ENCODE results near the gene ANKS3. TPM values are rescaled to one million over a fixed set of nuclear protein-coding genes. Genes with fewer than 3 reads are reported as not detected.

ANKS3 gene
- polyA plus RNA-seq, 1 of the 3 experiments (the other 2 are of a cell fraction) = 42.2 TPM

DNA sequence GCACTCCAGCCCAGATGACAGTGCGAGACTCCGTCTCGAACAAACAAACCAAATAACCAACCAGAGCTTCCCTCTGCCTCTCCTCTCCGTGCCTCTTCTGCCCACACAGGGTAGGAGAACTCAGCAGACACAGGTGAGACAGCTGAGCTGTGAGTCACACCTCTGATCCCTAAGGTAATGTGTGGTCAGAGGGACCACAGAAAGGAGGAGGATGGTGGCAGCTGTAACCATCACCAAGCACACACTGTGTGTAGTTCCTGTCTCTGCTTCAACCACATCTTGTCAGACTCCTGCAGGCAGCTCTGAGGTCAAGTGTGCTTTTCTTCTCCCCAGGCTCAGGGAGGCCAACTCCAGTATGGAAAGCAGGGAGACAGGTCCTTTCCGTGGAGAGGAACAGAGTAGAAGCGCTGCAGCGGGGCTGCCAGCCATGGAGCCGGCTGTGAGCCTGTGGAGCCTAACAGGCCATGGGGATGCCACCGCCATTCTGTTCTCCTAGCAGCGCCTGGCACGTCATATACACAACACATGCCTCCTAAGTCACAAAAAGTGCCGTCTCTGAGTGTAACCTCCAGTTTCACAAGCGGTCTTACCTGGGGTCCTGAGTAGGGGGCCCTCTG is 33.6 kb downstream of the ANKS3 start (continued):
- TF ChIP-seq, protein P1, sequence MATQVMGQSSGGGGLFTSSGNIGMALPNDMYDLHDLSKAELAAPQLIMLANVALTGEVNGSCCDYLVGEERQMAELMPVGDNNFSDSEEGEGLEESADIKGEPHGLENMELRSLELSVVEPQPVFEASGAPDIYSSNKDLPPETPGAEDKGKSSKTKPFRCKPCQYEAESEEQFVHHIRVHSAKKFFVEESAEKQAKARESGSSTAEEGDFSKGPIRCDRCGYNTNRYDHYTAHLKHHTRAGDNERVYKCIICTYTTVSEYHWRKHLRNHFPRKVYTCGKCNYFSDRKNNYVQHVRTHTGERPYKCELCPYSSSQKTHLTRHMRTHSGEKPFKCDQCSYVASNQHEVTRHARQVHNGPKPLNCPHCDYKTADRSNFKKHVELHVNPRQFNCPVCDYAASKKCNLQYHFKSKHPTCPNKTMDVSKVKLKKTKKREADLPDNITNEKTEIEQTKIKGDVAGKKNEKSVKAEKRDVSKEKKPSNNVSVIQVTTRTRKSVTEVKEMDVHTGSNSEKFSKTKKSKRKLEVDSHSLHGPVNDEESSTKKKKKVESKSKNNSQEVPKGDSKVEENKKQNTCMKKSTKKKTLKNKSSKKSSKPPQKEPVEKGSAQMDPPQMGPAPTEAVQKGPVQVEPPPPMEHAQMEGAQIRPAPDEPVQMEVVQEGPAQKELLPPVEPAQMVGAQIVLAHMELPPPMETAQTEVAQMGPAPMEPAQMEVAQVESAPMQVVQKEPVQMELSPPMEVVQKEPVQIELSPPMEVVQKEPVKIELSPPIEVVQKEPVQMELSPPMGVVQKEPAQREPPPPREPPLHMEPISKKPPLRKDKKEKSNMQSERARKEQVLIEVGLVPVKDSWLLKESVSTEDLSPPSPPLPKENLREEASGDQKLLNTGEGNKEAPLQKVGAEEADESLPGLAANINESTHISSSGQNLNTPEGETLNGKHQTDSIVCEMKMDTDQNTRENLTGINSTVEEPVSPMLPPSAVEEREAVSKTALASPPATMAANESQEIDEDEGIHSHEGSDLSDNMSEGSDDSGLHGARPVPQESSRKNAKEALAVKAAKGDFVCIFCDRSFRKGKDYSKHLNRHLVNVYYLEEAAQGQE (IDR thresholded peaks at IDR 0.05; ENCODE audit: low read depth, low read length) = no peak
- TF ChIP-seq, protein P2, sequence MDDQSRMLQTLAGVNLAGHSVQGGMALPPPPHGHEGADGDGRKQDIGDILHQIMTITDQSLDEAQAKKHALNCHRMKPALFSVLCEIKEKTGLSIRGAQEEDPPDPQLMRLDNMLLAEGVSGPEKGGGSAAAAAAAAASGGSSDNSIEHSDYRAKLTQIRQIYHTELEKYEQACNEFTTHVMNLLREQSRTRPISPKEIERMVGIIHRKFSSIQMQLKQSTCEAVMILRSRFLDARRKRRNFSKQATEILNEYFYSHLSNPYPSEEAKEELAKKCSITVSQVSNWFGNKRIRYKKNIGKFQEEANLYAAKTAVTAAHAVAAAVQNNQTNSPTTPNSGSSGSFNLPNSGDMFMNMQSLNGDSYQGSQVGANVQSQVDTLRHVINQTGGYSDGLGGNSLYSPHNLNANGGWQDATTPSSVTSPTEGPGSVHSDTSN (IDR thresholded peaks at IDR 0.05) = no peak
- TF ChIP-seq MXI1 (IDR thresholded peaks at IDR 0.05; ENCODE audit: low read depth, low read length) (no peak), FOXM1 (IDR thresholded peaks at IDR 0.05; ENCODE audit: low read depth) (no peak), POLR2AphosphoS5 (IDR thresholded peaks at IDR 0.05; ENCODE audit: low read depth, low read length) (no peak), RFX5 (IDR thresholded peaks at IDR 0.05; ENCODE audit: low read length) (no peak), EP300 (IDR thresholded peaks at IDR 0.05; ENCODE audit: borderline replicate concordance in 1 of 2, low read depth in 1 of 2, low read length in 1 of 2) (no peak), EZH2phosphoT487 (IDR thresholded peaks at IDR 0.05; ENCODE audit: borderline replicate concordance, low read depth) (no peak)
- TF ChIP-seq, protein P3, sequence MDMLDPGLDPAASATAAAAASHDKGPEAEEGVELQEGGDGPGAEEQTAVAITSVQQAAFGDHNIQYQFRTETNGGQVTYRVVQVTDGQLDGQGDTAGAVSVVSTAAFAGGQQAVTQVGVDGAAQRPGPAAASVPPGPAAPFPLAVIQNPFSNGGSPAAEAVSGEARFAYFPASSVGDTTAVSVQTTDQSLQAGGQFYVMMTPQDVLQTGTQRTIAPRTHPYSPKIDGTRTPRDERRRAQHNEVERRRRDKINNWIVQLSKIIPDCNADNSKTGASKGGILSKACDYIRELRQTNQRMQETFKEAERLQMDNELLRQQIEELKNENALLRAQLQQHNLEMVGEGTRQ (IDR thresholded peaks at IDR 0.05; ENCODE audit: borderline replicate concordance, low read depth, low read length) = no peak

DNA sequence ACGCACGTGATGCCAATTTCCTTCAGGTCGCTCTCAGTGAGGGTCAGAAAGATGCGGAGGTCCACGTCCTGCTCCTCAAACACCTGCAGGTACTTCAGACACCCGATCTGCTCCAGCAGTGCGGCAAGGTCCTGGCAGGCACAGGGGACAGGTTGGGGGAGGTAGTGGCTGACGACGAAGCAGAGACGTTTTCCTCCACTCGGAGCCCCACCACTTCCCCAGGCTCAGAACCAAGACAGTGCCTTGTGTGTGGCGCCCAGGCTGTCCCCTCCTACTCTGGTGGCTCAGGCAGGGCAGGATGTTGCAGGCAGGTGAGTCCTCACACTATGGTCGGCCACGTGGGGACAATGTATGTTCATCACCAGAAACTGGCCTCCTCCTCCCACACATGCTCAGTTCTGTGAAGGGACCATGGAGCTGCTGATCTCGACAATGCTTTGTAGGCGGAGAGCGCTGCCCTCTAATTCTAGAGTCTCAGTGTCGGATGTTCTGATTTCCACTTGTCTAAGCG is 35.0 kb downstream of the ANKS3 start:
- peaks cover 0 to 14% of the 10 kb centered on the region in 2 experiments; a peak in 1 of 4 replicates for H3K4me1 ChIP-seq (ENCODE audit: control insufficient read depth in 1 of 2, insufficient read depth in 2 of 2, low read depth in 1 of 2, low read length in 1 of 2)
- CTCF ChIA-PET = no interaction called here
- no peak for DNase-seq
- no peak overlapping the region for H3K4me3 ChIP-seq (ENCODE audit: low read depth in 2 of 2, low read length in 1 of 2)
- POLR2A ChIA-PET = no interaction called here
- H3K9me3 ChIP-seq = no peaks in the 10 kb centered on the region
- H3K9me2 ChIP-seq = no peaks in the 10 kb centered on the region
- no peak overlapping the region for H3K4me2 ChIP-seq
- peaks cover 18 to 82% of the 10 kb centered on the region in 2 experiments for H3K36me3 ChIP-seq (replicated peaks in 1 of 2; ENCODE audit: control insufficient read depth in 1 of 2, insufficient read depth in 2 of 2, low read length in 1 of 2)
- WGBS (ENCODE audit: low lambda C conversion rate) = 94% methylated on average over 10 of the region's 19 CpGs
- H3K79me2 ChIP-seq (ENCODE audit: insufficient read depth) = peaks cover 10% of the 10 kb centered on the region
- no peak overlapping the region for H3K9ac ChIP-seq
- H4K20me1 ChIP-seq (ENCODE audit: insufficient read depth) = no peaks in the 10 kb centered on the region
- H3K27ac ChIP-seq (ENCODE audit: low read depth in 2 of 2, low read length in 1 of 2) = no peak overlapping the region
- no peak overlapping the region for H2AFZ ChIP-seq (ENCODE audit: low read depth)
- no peak for TF ChIP-seq TAF1 (IDR thresholded peaks at IDR 0.05; ENCODE audit: borderline replicate concordance, low read depth, low read length)
- TF ChIP-seq RAD21 (IDR thresholded peaks at IDR 0.05; ENCODE audit: low read length) = no peak
- TF ChIP-seq, protein P2 (IDR thresholded peaks at IDR 0.05) = no peak
- no peak for TF ChIP-seq EZH2phosphoT487 (IDR thresholded peaks at IDR 0.05; ENCODE audit: borderline replicate concordance, low read depth)
- TF ChIP-seq, protein P3 (IDR thresholded peaks at IDR 0.05; ENCODE audit: borderline replicate concordance, low read depth, low read length) = no peak
- TF ChIP-seq EP300 (IDR thresholded peaks at IDR 0.05; ENCODE audit: borderline replicate concordance in 1 of 2, low read depth in 1 of 2, low read length in 1 of 2) = no peak
- no peak for TF ChIP-seq GATA2 (CRISPR knock-in tag; IDR thresholded peaks at IDR 0.05)
- TF ChIP-seq GABPA (IDR thresholded peaks at IDR 0.05; ENCODE audit: low read depth) = no peak
- TF ChIP-seq SIN3A (IDR thresholded peaks at IDR 0.05; ENCODE audit: borderline replicate concordance, low read depth, low read length) = no peak
- H3K27me3 ChIP-seq (ENCODE audit: insufficient read depth) = no peaks in the 10 kb centered on the region
- H3F3A ChIP-seq (replicated peaks; ENCODE audit: insufficient read depth) = peaks cover 13% of the 10 kb centered on the region
